ENCODE data around the gene CFAP46.

GRCh38 chr10:132776821-132777220 is 165.5 kb downstream of the CFAP46 start:
- no peak for TF ChIP-seq CTCF (IDR thresholded peaks at IDR 0.05; ENCODE audit: poor library complexity, severe bottlenecking)
- no peak for TF ChIP-seq EZH2 (IDR thresholded peaks at IDR 0.05; ENCODE audit: borderline replicate concordance, insufficient read depth, low read length, poor library complexity, severe bottlenecking)
- TF ChIP-seq TAF1 (IDR thresholded peaks at IDR 0.05; ENCODE audit: low read depth) = no peak
- no peak for TF ChIP-seq REST (IDR thresholded peaks at IDR 0.05; ENCODE audit: borderline replicate concordance)
- TF ChIP-seq POLR2AphosphoS5 (IDR thresholded peaks at IDR 0.05) = no peak
- TF ChIP-seq MXI1 (conservative IDR thresholded peaks at IDR 0.05; ENCODE audit: poor library complexity, severe bottlenecking) = no peak

All from neural cell (in vitro differentiated cells).